ENCODE results near the gene RIPK4.
A peak's percentile ranks its signal among the peaks of the same experiment; 100 is the strongest.

Gene RIPK4

GRCh38 chr21:41780337-41781049 is 13.6 kb upstream of the RIPK4 start:
- Mint-ChIP-seq H3K27ac (no peak overlapping the region), H3K4me1 (ENCODE audit: low read depth) (peaks cover 23% of the 10 kb centered on the region), H3K36me3 (no peaks in the 10 kb centered on the region), H3K9me3 (ENCODE audit: low read depth) (no peaks in the 10 kb centered on the region), H3K27me3 (peaks cover 38% of the 10 kb centered on the region), H3K4me3 (no peak overlapping the region)

- Mint-ChIP-seq H3K36me3 (no peaks in the 10 kb centered on the region), H3K27ac (no peak overlapping the region), H3K4me1 (ENCODE audit: low read depth) (peaks cover 23% of the 10 kb centered on the region), H3K4me3 (no peak overlapping the region), H3K27me3 (peaks cover 43% of the 10 kb centered on the region), H3K9me3 (ENCODE audit: low read depth) (no peaks in the 10 kb centered on the region)
Measured at GRCh38 chr21:41779659-41780058, 12.8 kb upstream of the RIPK4 start.

- H3K36me3 Mint-ChIP-seq, result no peaks in the 10 kb centered on the region
- peaks cover 45% of the 10 kb centered on the region for H3K27me3 Mint-ChIP-seq
- H3K27ac Mint-ChIP-seq, result no peak overlapping the region
- peak overlapping the region; percentile 13 for H3K4me3 Mint-ChIP-seq
- H3K4me1 Mint-ChIP-seq (ENCODE audit: low read depth), result peaks cover 21% of the 10 kb centered on the region
- H3K9me3 Mint-ChIP-seq (ENCODE audit: low read depth), result no peaks in the 10 kb centered on the region
Measured at GRCh38 chr21:41778930-41779600, 12.2 kb upstream of the RIPK4 start.

GRCh38 chr21:41777951-41778815 is 11.3 kb upstream of the RIPK4 start:
- H3K4me3 Mint-ChIP-seq, result no peak overlapping the region
- H3K36me3 Mint-ChIP-seq, result no peaks in the 10 kb centered on the region
- no peak overlapping the region for H3K27ac Mint-ChIP-seq
- no peaks in the 10 kb centered on the region for H3K9me3 Mint-ChIP-seq (ENCODE audit: low read depth)
- peaks cover 39% of the 10 kb centered on the region for H3K27me3 Mint-ChIP-seq
- peaks cover 13% of the 10 kb centered on the region for H3K4me1 Mint-ChIP-seq (ENCODE audit: low read depth)

GRCh38 chr21:41776778-41777177 is 9.9 kb upstream of the RIPK4 start:
- no peaks in the 10 kb centered on the region for H3K9me3 Mint-ChIP-seq (ENCODE audit: low read depth)
- H3K36me3 Mint-ChIP-seq, result no peaks in the 10 kb centered on the region
- H3K27ac Mint-ChIP-seq, result no peak overlapping the region
- no peak overlapping the region for H3K4me3 Mint-ChIP-seq
- H3K4me1 Mint-ChIP-seq (ENCODE audit: low read depth), result peaks cover 13% of the 10 kb centered on the region
- peaks cover 39% of the 10 kb centered on the region for H3K27me3 Mint-ChIP-seq

- H3K4me3 Mint-ChIP-seq, result no peak overlapping the region
- no peak overlapping the region for H3K27ac Mint-ChIP-seq
- peaks cover 13% of the 10 kb centered on the region for H3K4me1 Mint-ChIP-seq (ENCODE audit: low read depth)
- peaks cover 29% of the 10 kb centered on the region for H3K27me3 Mint-ChIP-seq
- H3K36me3 Mint-ChIP-seq, result no peaks in the 10 kb centered on the region
- no peaks in the 10 kb centered on the region for H3K9me3 Mint-ChIP-seq (ENCODE audit: low read depth)
Measured at GRCh38 chr21:41775149-41775472, 8.3 kb upstream of the RIPK4 start.

- Mint-ChIP-seq H3K27me3 (peaks cover 29% of the 10 kb centered on the region), H3K4me1 (ENCODE audit: low read depth) (peaks cover 12% of the 10 kb centered on the region), H3K9me3 (ENCODE audit: low read depth) (no peaks in the 10 kb centered on the region), H3K27ac (no peak overlapping the region), H3K36me3 (no peaks in the 10 kb centered on the region), H3K4me3 (no peak overlapping the region)
Measured at GRCh38 chr21:41774467-41775148, 7.8 kb upstream of the RIPK4 start.

GRCh38 chr21:41772351-41773080 is 5.7 kb upstream of the RIPK4 start:
- H3K36me3 Mint-ChIP-seq, result no peaks in the 10 kb centered on the region
- H3K27me3 Mint-ChIP-seq, result peaks cover 23% of the 10 kb centered on the region
- no peak overlapping the region for H3K27ac Mint-ChIP-seq
- no peak overlapping the region for H3K4me3 Mint-ChIP-seq
- no peaks in the 10 kb centered on the region for H3K9me3 Mint-ChIP-seq (ENCODE audit: low read depth)
- peaks cover 16% of the 10 kb centered on the region for H3K4me1 Mint-ChIP-seq (ENCODE audit: low read depth)

GRCh38 chr21:41771625-41771945 is 4.7 kb upstream of the RIPK4 start:
- Mint-ChIP-seq H3K4me1 (ENCODE audit: low read depth) (peaks cover 22% of the 10 kb centered on the region), H3K36me3 (no peaks in the 10 kb centered on the region), H3K27ac (no peak overlapping the region), H3K4me3 (no peak overlapping the region), H3K9me3 (ENCODE audit: low read depth) (no peaks in the 10 kb centered on the region), H3K27me3 (peaks cover 25% of the 10 kb centered on the region)

GRCh38 chr21:41770901-41771624 is 4.2 kb upstream of the RIPK4 start:
- H3K4me3 Mint-ChIP-seq, result no peak overlapping the region

GRCh38 chr21:41769933-41770332 is 3.1 kb upstream of the RIPK4 start:
- H3K36me3 Mint-ChIP-seq, result no peaks in the 10 kb centered on the region
- no peak overlapping the region for H3K27ac Mint-ChIP-seq
- H3K4me1 Mint-ChIP-seq (ENCODE audit: low read depth), result peaks cover 27% of the 10 kb centered on the region
- peaks cover 31% of the 10 kb centered on the region for H3K27me3 Mint-ChIP-seq
- no peaks in the 10 kb centered on the region for H3K9me3 Mint-ChIP-seq (ENCODE audit: low read depth)
- peak overlapping the region; percentile 33 for H3K4me3 Mint-ChIP-seq

More at GRCh38 chr21:41770901-41771624, 4.2 kb upstream of the RIPK4 start:
- no peaks in the 10 kb centered on the region for H3K36me3 Mint-ChIP-seq
- H3K27me3 Mint-ChIP-seq, result peaks cover 25% of the 10 kb centered on the region
- no peak overlapping the region for H3K27ac Mint-ChIP-seq
- H3K9me3 Mint-ChIP-seq (ENCODE audit: low read depth), result no peaks in the 10 kb centered on the region
- H3K4me1 Mint-ChIP-seq (ENCODE audit: low read depth), result peaks cover 22% of the 10 kb centered on the region

- no peak overlapping the region for H3K4me3 Mint-ChIP-seq
- peaks cover 29% of the 10 kb centered on the region for H3K27me3 Mint-ChIP-seq
- no peaks in the 10 kb centered on the region for H3K9me3 Mint-ChIP-seq (ENCODE audit: low read depth)
- peaks cover 27% of the 10 kb centered on the region for H3K4me1 Mint-ChIP-seq (ENCODE audit: low read depth)
- no peak overlapping the region for H3K27ac Mint-ChIP-seq
- H3K36me3 Mint-ChIP-seq, result no peaks in the 10 kb centered on the region
Measured at GRCh38 chr21:41769521-41769920, 2.7 kb upstream of the RIPK4 start.

- Mint-ChIP-seq H3K27me3 (peaks cover 26% of the 10 kb centered on the region), H3K9me3 (ENCODE audit: low read depth) (no peaks in the 10 kb centered on the region), H3K4me3 (peak overlapping the region; percentile 88), H3K36me3 (no peaks in the 10 kb centered on the region), H3K27ac (no peak overlapping the region), H3K4me1 (ENCODE audit: low read depth) (peaks cover 27% of the 10 kb centered on the region)
Measured at GRCh38 chr21:41769111-41769510, 2.3 kb upstream of the RIPK4 start.

Data from activated naive CD8-positive, alpha-beta T cell (primary cell).